Measurements from ENCODE around the gene TBX15.

The TBX15 gene

DNA sequence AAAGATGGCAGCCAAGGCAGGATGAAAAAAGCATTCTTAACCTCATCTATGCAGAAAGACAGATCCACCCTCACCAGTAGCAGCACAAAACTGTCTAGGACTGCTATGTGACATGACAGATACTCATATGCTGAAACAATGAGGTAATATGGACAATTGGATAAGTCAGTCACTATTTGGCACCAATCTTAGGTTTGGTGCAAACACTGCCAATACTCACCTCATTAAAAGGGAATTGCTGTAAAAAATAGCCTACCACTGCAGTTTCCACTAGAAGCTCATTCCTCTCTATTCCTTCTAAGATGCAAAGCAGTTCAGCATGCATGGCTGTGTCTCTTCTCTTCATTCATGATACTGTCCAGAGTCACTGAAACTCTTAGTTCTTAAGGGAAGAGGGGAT, 91.7 kb downstream of the TBX15 start:
- DNase-seq (ENCODE audit: low read depth in 2 of 2) = no peak

DNA sequence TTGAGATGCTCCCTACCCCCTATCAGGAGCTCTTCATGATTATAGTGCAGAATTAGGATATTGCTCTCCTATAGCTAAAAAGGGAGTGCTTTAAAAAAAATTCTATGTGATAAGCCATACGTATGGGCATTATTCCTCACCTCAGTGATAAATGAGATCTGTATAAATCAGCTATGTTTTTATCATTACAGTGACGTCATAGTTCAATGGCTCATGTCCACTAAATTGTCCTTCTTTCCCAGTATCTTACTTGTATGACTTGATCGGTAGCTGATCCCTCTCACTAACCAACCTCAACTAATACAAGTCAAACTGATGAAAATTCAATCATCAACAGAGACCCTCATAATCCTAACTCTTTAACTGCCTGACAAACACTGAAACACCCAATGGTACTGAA, 93.3 kb downstream of the TBX15 start:
- DNase-seq (ENCODE audit: low read depth in 2 of 2) = no peak

DNA sequence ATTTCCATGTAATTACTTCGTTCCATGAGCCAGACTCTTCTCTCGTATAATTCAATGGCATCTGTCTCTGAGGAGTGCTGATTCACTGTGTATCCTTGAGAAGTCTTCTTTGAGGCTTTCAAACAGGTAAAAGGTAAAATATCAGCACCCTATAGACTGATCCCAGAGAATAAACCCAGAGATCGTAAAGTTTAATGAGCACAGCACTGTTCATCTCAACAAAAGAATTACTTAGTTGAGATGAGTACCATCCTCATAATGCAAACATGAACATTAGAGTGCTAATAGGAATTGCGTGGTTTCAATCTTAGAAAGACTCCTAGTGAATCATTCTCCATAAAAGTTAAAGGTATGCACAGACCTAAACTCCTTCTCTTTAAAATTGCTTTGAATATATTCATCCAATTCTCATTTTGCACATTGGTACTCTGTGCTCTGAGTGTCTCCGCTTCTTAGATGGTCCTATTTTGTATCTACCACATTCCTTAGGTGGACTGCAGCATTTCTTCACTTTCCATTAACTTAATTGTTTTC, 97.2 kb downstream of the TBX15 start:
- DNase-seq (ENCODE audit: low read depth in 2 of 2) = no peak

- DNase-seq (ENCODE audit: low read depth in 2 of 2) = no peak
These were observed 103.2 kb downstream of the TBX15 start for GRCh38 chr1:118884946-118885345.

DNA sequence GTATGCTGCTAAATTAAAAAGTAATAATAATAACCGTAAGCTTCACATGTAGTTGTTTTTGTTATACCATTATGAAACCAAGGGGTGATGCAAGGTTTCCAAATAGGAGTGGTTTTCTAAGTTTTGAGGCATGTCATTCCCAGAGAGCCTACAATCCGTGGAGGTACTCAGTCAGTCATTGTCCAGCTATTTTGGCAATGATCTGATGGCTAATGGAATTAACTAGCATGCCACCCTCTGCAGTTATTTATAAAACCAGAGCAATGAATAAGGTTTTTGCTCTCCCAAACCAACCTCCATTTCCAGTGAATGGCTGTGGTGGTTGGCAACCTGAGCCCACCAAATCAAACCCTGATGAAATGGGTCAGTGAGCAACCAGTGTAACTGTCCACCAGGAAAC, 106.4 kb downstream of the TBX15 start:
- DNase-seq (ENCODE audit: low read depth in 2 of 2) = no peak

DNA sequence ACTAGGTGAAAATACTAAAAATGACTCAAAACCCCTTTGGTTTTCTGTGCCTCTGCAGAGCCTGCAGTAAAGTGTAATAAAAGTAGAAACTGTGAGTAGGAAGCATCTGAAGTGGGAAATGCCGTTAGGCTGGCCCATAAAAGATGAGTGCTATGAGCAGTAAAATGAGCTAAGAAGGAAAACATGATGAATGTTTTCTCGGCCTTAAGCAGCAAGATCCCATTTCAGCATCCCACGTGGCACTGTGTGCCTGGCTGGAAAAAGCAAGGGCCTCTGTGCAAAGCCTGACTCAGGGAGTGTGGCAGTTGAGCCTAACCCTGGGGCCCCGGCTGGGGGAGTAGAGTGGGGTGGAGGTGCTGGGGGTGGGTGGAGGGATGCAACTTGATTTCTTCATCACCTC, 109.5 kb downstream of the TBX15 start:
- no peak for DNase-seq (ENCODE audit: low read depth in 2 of 2)

GRCh38 chr1:118877668-118878396, 110.3 kb downstream of the TBX15 start:
- no peak for DNase-seq (ENCODE audit: low read depth in 2 of 2)

- DNase-seq (ENCODE audit: low read depth in 2 of 2) = no peak
These were observed 116.5 kb downstream of the TBX15 start for GRCh38 chr1:118871582-118872171.

- DNase-seq (ENCODE audit: low read depth in 2 of 2) = no peak
These were observed 119.8 kb downstream of the TBX15 start for GRCh38 chr1:118868387-118868786.

GRCh38 chr1:118866330-118866729, 121.8 kb downstream of the TBX15 start:
- DNase-seq (ENCODE audit: low read depth in 2 of 2) = no peak

DNA sequence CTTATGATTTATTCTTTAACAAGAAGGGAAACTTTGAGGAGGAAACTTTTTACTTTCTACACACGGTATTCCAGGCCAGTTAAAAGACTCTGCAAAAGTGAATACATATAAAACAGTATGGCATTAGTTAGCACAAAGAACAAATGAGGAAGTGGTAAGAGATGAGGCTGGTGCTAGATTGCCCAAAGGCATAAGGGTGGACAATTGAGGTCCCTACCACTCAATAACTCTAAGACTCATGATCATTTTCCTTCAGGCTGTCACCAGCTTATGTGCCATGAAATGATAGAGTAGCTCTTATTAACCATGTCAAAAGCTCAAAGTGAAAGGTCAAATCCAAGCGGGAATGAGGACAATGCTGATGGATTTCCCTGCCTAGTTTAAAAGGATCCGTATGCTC, 124.5 kb downstream of the TBX15 start:
- DNase-seq (ENCODE audit: low read depth in 2 of 2) = no peak

GRCh38 chr1:118862755-118863154, 125.4 kb downstream of the TBX15 start:
- no peak for DNase-seq (ENCODE audit: low read depth in 2 of 2)

DNA sequence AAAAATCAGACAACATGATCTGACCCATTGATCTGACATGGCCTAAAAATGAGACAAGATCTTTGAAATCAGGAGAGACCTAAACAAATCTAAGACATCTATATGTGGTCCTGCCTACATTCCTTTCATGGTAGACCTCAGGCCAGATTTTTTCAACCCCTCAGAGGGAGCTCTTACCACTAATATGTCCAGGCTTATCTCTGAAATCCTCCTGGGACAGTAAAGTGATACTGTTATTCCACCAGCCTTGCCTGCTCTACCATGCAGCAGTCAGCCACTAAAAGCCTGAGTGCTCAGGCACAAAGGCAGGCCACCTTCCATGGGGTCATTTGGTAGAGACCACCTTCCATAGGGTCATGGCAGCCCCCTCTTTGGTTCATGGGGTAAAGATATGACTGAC, 126.9 kb downstream of the TBX15 start:
- no peak for DNase-seq (ENCODE audit: low read depth in 2 of 2)

- no peak for DNase-seq (ENCODE audit: low read depth in 2 of 2)
These were observed 128.1 kb downstream of the TBX15 start for GRCh38 chr1:118859999-118860398.

- no peak for DNase-seq (ENCODE audit: low read depth in 2 of 2)
These were observed 141.7 kb downstream of the TBX15 start for GRCh38 chr1:118846443-118846842.

- DNase-seq (ENCODE audit: low read depth in 2 of 2) = no peak
These were observed 145.5 kb downstream of the TBX15 start for GRCh38 chr1:118842452-118843201.

- no peak for DNase-seq (ENCODE audit: low read depth in 2 of 2)
These were observed 146.6 kb downstream of the TBX15 start for GRCh38 chr1:118841521-118841920.

All from activated CD8-positive, alpha-beta memory T cell treated with anti-CD3 and anti-CD28 coated beads for 4 hours (primary cell).